ENCODE data around the gene SPDEF.

The SPDEF gene

GRCh38 chr6:34512738-34513115 is 43.4 kb downstream of the SPDEF start:
- DNase-seq, result no peak

- DNase-seq, result no peak
Observed at GRCh38 chr6:34511915-34512737, 44.0 kb downstream of the SPDEF start.

- DNase-seq, result no peak
Observed at GRCh38 chr6:34511214-34511914, 44.8 kb downstream of the SPDEF start.

GRCh38 chr6:34510299-34510698 is 45.8 kb downstream of the SPDEF start:
- no peak for DNase-seq

- DNase-seq, result no peak
Observed at GRCh38 chr6:34509782-34510181, 46.3 kb downstream of the SPDEF start.

GRCh38 chr6:34508425-34508824 is 47.7 kb downstream of the SPDEF start:
- DNase-seq, result no peak

- DNase-seq, result no peak
Observed at GRCh38 chr6:34506718-34507117, 49.4 kb downstream of the SPDEF start.

GRCh38 chr6:34497411-34497810 is 58.7 kb downstream of the SPDEF start:
- no peak for DNase-seq

- DNase-seq, result no peak
Observed at GRCh38 chr6:34496103-34496685, 59.9 kb downstream of the SPDEF start.

- no peak for DNase-seq
Observed at GRCh38 chr6:34494973-34495372, 61.2 kb downstream of the SPDEF start.

- DNase-seq, result no peak
Observed at GRCh38 chr6:34493344-34493743, 62.8 kb downstream of the SPDEF start.

GRCh38 chr6:34491091-34491430 is 65.1 kb downstream of the SPDEF start:
- no peak for DNase-seq

GRCh38 chr6:34490390-34491090 is 65.6 kb downstream of the SPDEF start:
- DNase-seq, result no peak

GRCh38 chr6:34489207-34489805 is 66.8 kb downstream of the SPDEF start:
- no peak for DNase-seq
